ENCODE results near the gene RYR2.
"Not testable (repeated sequence)": the region's sequence is repeated elsewhere in the genome, so short reads cannot be mapped to it uniquely, and the experiment has no call there.

Gene RYR2

GRCh38 chr1:237367758-237368157 is 325.8 kb downstream of the RYR2 start:
- ATAC-seq (ENCODE audit: low read depth), result no peak
- Histone ChIP-seq H3K36me3 (ENCODE audit: low read depth) (no peaks in the 10 kb centered on the region), H3K27ac (ENCODE audit: poor library complexity, severe bottlenecking) (no peak overlapping the region), H3K4me1 (ENCODE audit: insufficient read depth, poor library complexity, severe bottlenecking) (no peaks in the 10 kb centered on the region), H3K27me3 (ENCODE audit: insufficient read depth, poor library complexity, severe bottlenecking) (no peaks in the 10 kb centered on the region), H3K4me3 (ENCODE audit: severe bottlenecking) (no peak overlapping the region), H3K9me3 (ENCODE audit: severe bottlenecking) (no peaks in the 10 kb centered on the region)
- no peak for DNase-seq (ENCODE audit: low spot score)
- TF ChIP-seq CTCF (IDR thresholded peaks at IDR 0.05; ENCODE audit: poor library complexity, severe bottlenecking), result no peak

- ATAC-seq (ENCODE audit: low read depth); DNase-seq (ENCODE audit: low spot score); H3K36me3 ChIP-seq (ENCODE audit: low read depth): not testable (repeated sequence)
Observed at GRCh38 chr1:237371477-237371876, 329.5 kb downstream of the RYR2 start.

GRCh38 chr1:237383791-237384190 is 341.8 kb downstream of the RYR2 start:
- no peaks in the 10 kb centered on the region for H3K27me3 ChIP-seq (ENCODE audit: insufficient read depth, poor library complexity, severe bottlenecking)
- H3K27ac ChIP-seq (ENCODE audit: poor library complexity, severe bottlenecking), result no peak overlapping the region
- ATAC-seq (ENCODE audit: low read depth) (no peak), DNase-seq (ENCODE audit: low spot score) (no peak)
- no peak overlapping the region for H3K4me3 ChIP-seq (ENCODE audit: severe bottlenecking)
- no peak for TF ChIP-seq CTCF (IDR thresholded peaks at IDR 0.05; ENCODE audit: poor library complexity, severe bottlenecking)
- no peaks in the 10 kb centered on the region for H3K4me1 ChIP-seq (ENCODE audit: insufficient read depth, poor library complexity, severe bottlenecking)
- H3K36me3 ChIP-seq (ENCODE audit: low read depth), result no peaks in the 10 kb centered on the region
- no peaks in the 10 kb centered on the region for H3K9me3 ChIP-seq (ENCODE audit: severe bottlenecking)

More at GRCh38 chr1:237371477-237371876, 329.5 kb downstream of the RYR2 start:
- H3K4me3 ChIP-seq (ENCODE audit: severe bottlenecking); H3K4me1 ChIP-seq (ENCODE audit: insufficient read depth, poor library complexity, severe bottlenecking); H3K27ac ChIP-seq (ENCODE audit: poor library complexity, severe bottlenecking); H3K9me3 ChIP-seq (ENCODE audit: severe bottlenecking); H3K27me3 ChIP-seq (ENCODE audit: insufficient read depth, poor library complexity, severe bottlenecking): not testable (repeated sequence)

GRCh38 chr1:237384213-237384612 is 342.2 kb downstream of the RYR2 start:
- H3K9me3 ChIP-seq (ENCODE audit: severe bottlenecking), result no peaks in the 10 kb centered on the region
- ATAC-seq (ENCODE audit: low read depth), result no peak
- no peak for DNase-seq (ENCODE audit: low spot score)
- TF ChIP-seq CTCF (IDR thresholded peaks at IDR 0.05; ENCODE audit: poor library complexity, severe bottlenecking), result no peak
- no peaks in the 10 kb centered on the region for H3K4me1 ChIP-seq (ENCODE audit: insufficient read depth, poor library complexity, severe bottlenecking)
- H3K4me3 ChIP-seq (ENCODE audit: severe bottlenecking), result no peak overlapping the region
- no peak overlapping the region for H3K27ac ChIP-seq (ENCODE audit: poor library complexity, severe bottlenecking)
- no peaks in the 10 kb centered on the region for H3K36me3 ChIP-seq (ENCODE audit: low read depth)
- no peaks in the 10 kb centered on the region for H3K27me3 ChIP-seq (ENCODE audit: insufficient read depth, poor library complexity, severe bottlenecking)

GRCh38 chr1:237386362-237387143 is 344.6 kb downstream of the RYR2 start:
- Histone ChIP-seq H3K9me3 (ENCODE audit: severe bottlenecking) (no peaks in the 10 kb centered on the region), H3K36me3 (ENCODE audit: low read depth) (no peaks in the 10 kb centered on the region), H3K4me3 (ENCODE audit: severe bottlenecking) (no peak overlapping the region), H3K27me3 (ENCODE audit: insufficient read depth, poor library complexity, severe bottlenecking) (no peaks in the 10 kb centered on the region), H3K4me1 (ENCODE audit: insufficient read depth, poor library complexity, severe bottlenecking) (no peaks in the 10 kb centered on the region), H3K27ac (ENCODE audit: poor library complexity, severe bottlenecking) (no peak overlapping the region)
- TF ChIP-seq CTCF (IDR thresholded peaks at IDR 0.05; ENCODE audit: poor library complexity, severe bottlenecking), result peak; percentile 70
- DNase-seq (ENCODE audit: low spot score) (no peak), ATAC-seq (ENCODE audit: low read depth) (no peak)
